H9 (cell line): ENCODE measurements around the gene PLXND1. TPM values are rescaled to one million over a fixed set of nuclear protein-coding genes. Genes with fewer than 3 reads are reported as not detected.

ENCODE experiments used
- DNase-seq: peaks from one replicate; pipeline ENCODE4 v3.0.0-alpha.2; 2017
- H2AFZ ChIP-seq: one replicate; pipeline ENCODE4 v1.6.1; 2013; ENCODE audit warnings: mild to moderate bottlenecking, low read length, control low read depth, moderate library complexity
- H2AK5ac ChIP-seq: 2 replicates; pipeline ENCODE4 v1.6.1; 2013; ENCODE audit warnings: low read length, control low read depth, mixed read lengths; ENCODE audit not compliant: insufficient read length
- H2BK120ac ChIP-seq: one replicate; pipeline ENCODE4 v1.6.1; 2013; ENCODE audit warnings: low read depth, mild to moderate bottlenecking, low read length, control low read depth, inconsistent platforms; ENCODE audit not compliant: poor library complexity, severe bottlenecking
- H2BK12ac ChIP-seq: 2 replicates; pipeline ENCODE4 v1.6.1; 2013; ENCODE audit warnings: low read length, control low read depth, mixed read lengths, low read depth; ENCODE audit not compliant: insufficient read length
- H2BK15ac ChIP-seq: 2 replicates; pipeline ENCODE4 v1.6.1; 2013; ENCODE audit warnings: low read depth, low read length, control low read depth
- H2BK20ac ChIP-seq: one replicate; pipeline ENCODE4 v1.6.1; 2013; ENCODE audit warnings: low read depth, mild to moderate bottlenecking, low read length, control low read depth, inconsistent platforms; ENCODE audit not compliant: poor library complexity, severe bottlenecking
- H2BK5ac ChIP-seq: 2 replicates; pipeline ENCODE4 v1.6.1; 2013; ENCODE audit warnings: low read length, control low read depth, mixed read lengths; ENCODE audit not compliant: insufficient read length
- H3K14ac ChIP-seq: 2 replicates; pipeline ENCODE4 v1.6.1; 2013; ENCODE audit warnings: low read length, control low read depth; ENCODE audit not compliant: insufficient read depth
- H3K18ac ChIP-seq: 2 replicates; pipeline ENCODE4 v1.6.1; 2013; ENCODE audit warnings: low read depth, mild to moderate bottlenecking, mixed read lengths, low read length, control low read depth; ENCODE audit not compliant: insufficient read length
- H3K23ac ChIP-seq: 2 replicates; pipeline ENCODE4 v1.6.1; 2013; ENCODE audit warnings: low read length, control low read depth, mixed read lengths, low read depth; ENCODE audit not compliant: insufficient read length
- H3K23me2 ChIP-seq: 2 replicates; pipeline ENCODE4 v1.6.1; 2013; ENCODE audit warnings: low read depth, mild to moderate bottlenecking, mixed read lengths, low read length, control low read depth; ENCODE audit not compliant: insufficient read length, poor library complexity, severe bottlenecking
- H3K27ac ChIP-seq: 2 replicates; pipeline ENCODE4 v1.5.1; 2013; ENCODE audit warnings: low read length, control low read depth, mixed read lengths, low read depth; ENCODE audit not compliant: insufficient read length
- H3K27me3 ChIP-seq: 2 replicates; pipeline ENCODE4 v1.6.1; 2013; ENCODE audit warnings: low read length, control low read depth, inconsistent platforms; ENCODE audit not compliant: insufficient read depth
- H3K4ac ChIP-seq: 2 replicates; pipeline ENCODE4 v1.6.1; 2013; ENCODE audit warnings: low read depth, mild to moderate bottlenecking, control low read depth, inconsistent platforms, low read length, moderate library complexity
- H3K4me1 ChIP-seq: 2 replicates; pipeline ENCODE4 v1.6.1; 2013; ENCODE audit warnings: low read length, control low read depth, inconsistent platforms; ENCODE audit not compliant: insufficient read depth
- H3K4me2 ChIP-seq: 2 replicates; pipeline ENCODE4 v1.6.1; 2013; ENCODE audit warnings: low read length, control low read depth, mixed read lengths; ENCODE audit not compliant: insufficient read length, insufficient read depth
- H3K56ac ChIP-seq: 2 replicates; pipeline ENCODE4 v1.6.1; 2013; ENCODE audit warnings: low read depth, mild to moderate bottlenecking, mixed read lengths, low read length, control low read depth; ENCODE audit not compliant: insufficient read length
- H3K79me1 ChIP-seq: 2 replicates; pipeline ENCODE4 v1.6.1; 2013; ENCODE audit warnings: low read depth, mild to moderate bottlenecking, moderate library complexity, low read length, control low read depth, inconsistent platforms; ENCODE audit not compliant: insufficient read depth, poor library complexity, severe bottlenecking
- H3K79me2 ChIP-seq: 2 replicates; pipeline ENCODE4 v1.6.1; 2013; ENCODE audit warnings: low read length, control low read depth, inconsistent platforms; ENCODE audit not compliant: insufficient read depth
- H3K9ac ChIP-seq: 2 replicates; pipeline ENCODE4 v1.6.1; 2013; ENCODE audit warnings: low read length, control low read depth, mixed read lengths; ENCODE audit not compliant: insufficient read length; ENCODE audit errors: extremely low read depth
- H3K9me3 ChIP-seq: one replicate; pipeline ENCODE4 v1.6.1; 2013; ENCODE audit warnings: low read depth, low read length, inconsistent platforms; ENCODE audit not compliant: control insufficient read depth
- H3T11ph ChIP-seq: one replicate; pipeline ENCODE4 v1.6.1; 2013; ENCODE audit warnings: mild to moderate bottlenecking, low read length, control low read depth, inconsistent platforms
- H4K20me1 ChIP-seq: one replicate; pipeline ENCODE4 v1.6.1; 2013; ENCODE audit not compliant: control insufficient read depth, insufficient read length, insufficient read depth
- H4K5ac ChIP-seq: 2 replicates; pipeline ENCODE4 v1.6.1; 2013; ENCODE audit warnings: low read depth, mild to moderate bottlenecking, mixed read lengths, low read length, control low read depth; ENCODE audit not compliant: insufficient read length
- H4K8ac ChIP-seq: replicated peaks from 2 replicates; pipeline ENCODE4 v1.6.1; 2013; ENCODE audit warnings: low read length, control low read depth, mixed read lengths, low read depth; ENCODE audit not compliant: insufficient read length
- H4K91ac ChIP-seq: 2 replicates; pipeline ENCODE4 v1.6.1; 2013; ENCODE audit warnings: low read depth, mild to moderate bottlenecking, moderate library complexity, mixed read lengths, low read length, control low read depth; ENCODE audit not compliant: insufficient read length
- H3K27ac Mint-ChIP-seq, 3 experiments: 2 replicates in 2 of 3; 3 replicates in 1 of 3; pipeline ENCODE4 v1.8.0; 2020 to 2021; ENCODE audit warnings: mixed read lengths in 3 of 3, mild to moderate bottlenecking in 1 of 3, moderate library complexity in 1 of 3
- H3K27me3 Mint-ChIP-seq: 2 replicates; pipeline ENCODE4 v1.8.0; 2021; ENCODE audit warnings: low read depth, mild to moderate bottlenecking, moderate library complexity, mixed read lengths
- H3K36me3 Mint-ChIP-seq, 3 experiments: 2 replicates in 2 of 3; 3 replicates in 1 of 3; pipeline ENCODE4 v1.8.0; 2020 to 2021; ENCODE audit warnings: low read depth in 3 of 3, mixed read lengths in 3 of 3; ENCODE audit not compliant: insufficient read depth in 1 of 3
- H3K4me1 Mint-ChIP-seq, 2 experiments: 2 replicates each; pipeline ENCODE4 v1.8.0; 2020; ENCODE audit warnings: mixed read lengths in 2 of 2
- H3K4me3 Mint-ChIP-seq, 2 experiments: 2 replicates in 1 of 2; 3 replicates in 1 of 2; pipeline ENCODE4 v1.8.0; 2020 to 2021; ENCODE audit warnings: mild to moderate bottlenecking in 2 of 2, mixed read lengths in 2 of 2, moderate library complexity in 1 of 2
- H3K9me3 Mint-ChIP-seq, 2 experiments: 2 replicates in 1 of 2; 3 replicates in 1 of 2; pipeline ENCODE4 v1.8.0; 2020; ENCODE audit warnings: mild to moderate bottlenecking in 2 of 2, mixed read lengths in 2 of 2, moderate library complexity in 1 of 2
- CTCF ChIP-seq: fragments of 200-600 bp; sonication (generic); conservative IDR thresholded peaks from 3 replicates; pipeline ENCODE4 v1.8.0; 2021; ENCODE audit warnings: antibody characterized with exemption, mild to moderate bottlenecking
- WGBS: extraction: QIAGEN DNeasy Blood & Tissue Kit; methylation state at CpG from one replicate; pipeline ENCODE4 v1.1.7; 2013; ENCODE audit warnings: missing lambda C conversion rate, low lambda C conversion rate, mixed read lengths; ENCODE audit not compliant: insufficient read length; ENCODE audit errors: extremely low coverage; 5-methylcytosine and 5-hydroxymethylcytosine counted together
- total RNA-seq: library from RNA; stranded (reverse); gene quantifications from 2 replicates; pipeline ENCODE4 v1.2.1, GENCODE V29; 2021

Gene PLXND1
- total RNA-seq, 1 experiment from 2014 or later = 50.9 TPM

- Histone ChIP-seq H3K79me1 (no peaks in the 10 kb centered on the region), H3K23me2 (no peaks in the 10 kb centered on the region), H3K14ac (no peak overlapping the region), H4K20me1 (no peaks in the 10 kb centered on the region), H3K4me2 (no peak overlapping the region), H3T11ph (no peak overlapping the region), H4K8ac (no peak overlapping the region), H3K79me2 (no peaks in the 10 kb centered on the region), H4K5ac (no peak overlapping the region), H3K56ac (no peak overlapping the region), H2BK20ac (no peak overlapping the region), H2BK5ac (no peak overlapping the region), H2AK5ac (no peak overlapping the region), H3K27ac (no peak overlapping the region), H2BK12ac (no peak overlapping the region), H3K18ac (no peak overlapping the region), H3K9me3 (no peaks in the 10 kb centered on the region), H2BK120ac (no peak overlapping the region), H3K4me1 (peaks cover 2% of the 10 kb centered on the region; the same call in 1 of the 2 replicates), H2BK15ac (no peak overlapping the region), H4K91ac (no peak overlapping the region), H3K27me3 (no peaks in the 10 kb centered on the region), H3K9ac (no peak overlapping the region), H3K23ac (no peak overlapping the region), H2AFZ (no peak overlapping the region), H3K4ac (no peak overlapping the region)
- no peak overlapping the region for H3K4me3 Mint-ChIP-seq
- no CpG with 5 or more reads among the region's 1 CpG for WGBS
- no peak for DNase-seq
- H3K9me3 Mint-ChIP-seq = no peaks in the 10 kb centered on the region
- H3K36me3 Mint-ChIP-seq = peaks cover 2 to 8% (median 8%) of the 10 kb centered on the region in 3 experiments; a peak in 5 of 7 replicates
- no peaks in the 10 kb centered on the region for H3K27me3 Mint-ChIP-seq
- H3K27ac Mint-ChIP-seq = no peak overlapping the region
- H3K4me1 Mint-ChIP-seq = peaks cover 41 to 52% of the 10 kb centered on the region in 2 experiments
- no peak for TF ChIP-seq CTCF
Measured at GRCh38 chr3:129654131-129654530, 47.7 kb upstream of the PLXND1 start.
